ENCODE results near the gene ARHGAP42. TPM values are rescaled to one million over a fixed set of nuclear protein-coding genes. Genes with fewer than 3 reads are reported as not detected.

Gene ARHGAP42
- total and polyA plus RNA-seq, 2 of the 4 experiments (the other 2 are of a cell fraction): 2.9 to 7.3 TPM

- Histone ChIP-seq H3K23ac (ENCODE audit: low read depth, low read length) (no peak overlapping the region), H3K4me3 (ENCODE audit: insufficient read depth, low read depth, low read length) (no peak overlapping the region), H2AK9ac (replicated peaks; ENCODE audit: low read depth, low read length, poor library complexity) (no peak overlapping the region), H3K9me1 (ENCODE audit: insufficient read depth, low read length) (no peaks in the 10 kb centered on the region), H3K27ac (ENCODE audit: insufficient read depth, low read length) (no peak overlapping the region), H2AFZ (replicated peaks; ENCODE audit: low read length, poor library complexity) (no peak overlapping the region), H3K36me3 (ENCODE audit: control insufficient read depth, insufficient read depth, low read length) (no peaks in the 10 kb centered on the region), H4K5ac (ENCODE audit: low read depth, low read length) (no peak overlapping the region), H3K4ac (ENCODE audit: low read depth, low read length) (no peak overlapping the region), H4K20me1 (ENCODE audit: insufficient read depth, low read length) (no peaks in the 10 kb centered on the region), H3K9ac (ENCODE audit: low read depth, low read length) (no peak overlapping the region), H2BK120ac (ENCODE audit: low read depth, low read length) (no peak overlapping the region), H2BK20ac (ENCODE audit: low read depth, low read length) (no peak overlapping the region), H3K9me3 (ENCODE audit: control insufficient read depth, insufficient read depth, low read length) (no peaks in the 10 kb centered on the region), H3K18ac (ENCODE audit: low read depth, low read length) (no peak overlapping the region), H3K4me1 (ENCODE audit: control insufficient read depth, insufficient read depth, low read length) (no peaks in the 10 kb centered on the region), H3K4me2 (ENCODE audit: low read depth, low read length) (no peak overlapping the region), H3K27me3 (ENCODE audit: control insufficient read depth, insufficient read depth, low read length) (no peaks in the 10 kb centered on the region), H2BK15ac (ENCODE audit: low read depth, low read length) (no peak overlapping the region), H3K79me1 (ENCODE audit: low read depth in 1 of 2, low read length in 2 of 2) (peaks cover 3 to 4% of the 10 kb centered on the region in 2 experiments; a peak in 2 of 4 replicates), H3K56ac (ENCODE audit: extremely low read depth, insufficient read depth, low read length) (no peak overlapping the region), H2AK5ac (ENCODE audit: low read depth, low read length) (no peak overlapping the region), H3K14ac (replicated peaks; ENCODE audit: low read depth, low read length) (no peak overlapping the region), H4K8ac (ENCODE audit: low read depth in 2 of 2, low read length in 2 of 2) (no peak overlapping the region), H4K91ac (ENCODE audit: insufficient read depth, low read depth, low read length) (no peak overlapping the region), H2BK5ac (ENCODE audit: low read depth, low read length, poor library complexity, severe bottlenecking) (no peak overlapping the region)
- CTCF ChIA-PET: no interaction called here
- POLR2A ChIA-PET (ENCODE audit: unreplicated experiment): no interaction called here
- intact Hi-C loops (cut with micrococcal nuclease) (no loop called here), dilution Hi-C loops (cut with HindIII; ENCODE audit: low sequenced_read_pairs, unreplicated experiment) (no loop called here), in situ Hi-C loops (cut with MboI; ENCODE audit: low sequenced_read_pairs) (no loop called here)
- no TSS peak for BruUV-seq (replicated peaks)
- DNase-seq: no peak
- ATAC-seq (ENCODE audit: low read depth): no peak
- TF ChIP-seq RFX5 (IDR thresholded peaks at IDR 0.05; ENCODE audit: low read depth, low read length) (no peak), CEBPB (IDR thresholded peaks at IDR 0.05; ENCODE audit: low read depth, low read length) (no peak), CTCF (conservative IDR thresholded peaks at IDR 0.05; ENCODE audit: low read depth, low read length) (no peak), SMC3 (IDR thresholded peaks at IDR 0.05; ENCODE audit: low read depth, low read length) (no peak), FOS (IDR thresholded peaks at IDR 0.05; ENCODE audit: low read depth, low read length) (no peak), USF2 (IDR thresholded peaks at IDR 0.05; ENCODE audit: low read depth, low read length) (no peak), MAFK (IDR thresholded peaks at IDR 0.05; ENCODE audit: low read depth, low read length) (no peak), CHD1 (IDR thresholded peaks at IDR 0.05; ENCODE audit: low read depth, low read length) (no peak), ELK1 (IDR thresholded peaks at IDR 0.05; ENCODE audit: borderline replicate concordance, low read depth, low read length) (no peak), MAZ (IDR thresholded peaks at IDR 0.05; ENCODE audit: borderline replicate concordance, low read depth, low read length) (no peak), POLR2A (IDR thresholded peaks at IDR 0.05; ENCODE audit: low read depth, low read length) (no peak)
- no CpG with 5 or more reads among the region's 3 CpGs for WGBS, 2 experiments (ENCODE audit: extremely low coverage in 2 of 2, insufficient read length in 1 of 2)
Measured at GRCh38 chr11:100801225-100801999, 114.3 kb downstream of the ARHGAP42 start.

Measured in IMR-90 (cell line).